ENCODE measurements around the gene BBS9. TPM values are rescaled to one million over a fixed set of nuclear protein-coding genes. Genes with fewer than 3 reads are reported as not detected.

The BBS9 gene
- total and polyA plus RNA-seq, 2 donors (not counting 1 experiment from before 2014, with no cell fraction given), result 8.4 to 45.2 TPM

DNA sequence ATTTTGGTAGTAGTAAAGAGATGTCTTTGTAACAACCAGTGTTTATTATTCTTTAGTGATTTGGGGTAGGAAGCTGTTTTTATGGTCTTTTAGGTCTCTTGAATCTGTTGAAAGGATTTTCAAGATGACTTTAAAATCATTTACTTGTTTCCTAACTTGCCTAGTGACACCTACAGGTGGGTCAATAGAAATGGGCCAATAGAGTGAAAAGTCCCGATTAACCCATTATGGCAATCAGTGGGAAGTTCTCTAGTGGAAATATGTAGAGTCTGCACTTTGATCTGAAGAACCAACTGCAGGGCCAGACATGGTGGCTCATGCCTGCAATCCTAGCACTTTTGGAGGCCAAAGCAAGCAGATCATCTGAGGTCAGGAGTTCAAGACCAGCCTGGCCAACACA lies 401.3 kb downstream of the BBS9 start:
- Histone ChIP-seq H3K9ac (ENCODE audit: low read length) (no peak overlapping the region), H2AFZ (ENCODE audit: insufficient read depth, low read depth, low read length, poor library complexity, severe bottlenecking) (no peak overlapping the region), H3K4me3 (ENCODE audit: control extremely low read depth in 1 of 5, extremely low read depth in 1 of 5, insufficient read depth in 1 of 5, low read depth in 2 of 5, low read length in 4 of 5) (no peak overlapping the region), H4K20me1 (ENCODE audit: control insufficient read depth, insufficient read depth, low read length, poor library complexity, severe bottlenecking) (no peaks in the 10 kb centered on the region), H3K9me3 (ENCODE audit: control extremely low read depth in 1 of 3, control insufficient read depth in 2 of 3, insufficient read depth in 1 of 3, low read length in 2 of 3) (no peaks in the 10 kb centered on the region), H3K4me2 (replicated peaks; ENCODE audit: low read depth, low read length, poor library complexity, severe bottlenecking) (no peak overlapping the region), H3K27me3 (replicated peaks in 1 of 4; ENCODE audit: control extremely low read depth in 1 of 4, control insufficient read depth in 3 of 4, insufficient read depth in 4 of 4, low read length in 3 of 4) (no peaks in the 10 kb centered on the region), H3K79me2 (ENCODE audit: control insufficient read depth, insufficient read depth, low read length) (no peaks in the 10 kb centered on the region), H3K27ac (ENCODE audit: low read length in 2 of 2) (no peak overlapping the region), H3K36me3 (replicated peaks in 1 of 2; ENCODE audit: control extremely low read depth in 1 of 2, control insufficient read depth in 1 of 2, extremely low read depth in 1 of 2, insufficient read depth in 2 of 2, low read length in 1 of 2) (peaks cover 0 to 5% of the 10 kb centered on the region in 2 experiments), H3K4me1 (ENCODE audit: control insufficient read depth in 2 of 2, insufficient read depth in 2 of 2, low read length in 2 of 2) (no peaks in the 10 kb centered on the region)
- H3K9me3 Mint-ChIP-seq (ENCODE audit: insufficient read depth), result no peaks in the 10 kb centered on the region
- ChIA-PET CTCF (no interaction called here), POLR2A (no interaction called here)
- WGBS (ENCODE audit: insufficient coverage), result 100% methylated on average over 1 of the region's 1 CpG
- DNase-seq (no peak), ATAC-seq (ENCODE audit: low read depth) (no peak)
- no peak overlapping the region for H3K4me3 Mint-ChIP-seq
- intact Hi-C loops (cut with micrococcal nuclease), result no loop called here
- TF ChIP-seq CTCF (IDR thresholded peaks at IDR 0.05), result no peak
- no peak for TF ChIP-seq EZH2 (IDR thresholded peaks at IDR 0.05; ENCODE audit: borderline replicate concordance, insufficient read depth, low read depth, low read length, poor library complexity, severe bottlenecking)
- no peaks in the 10 kb centered on the region for H3K4me1 Mint-ChIP-seq
- H3K27me3 Mint-ChIP-seq, result no peaks in the 10 kb centered on the region
- no peak overlapping the region for H3K27ac Mint-ChIP-seq

GRCh38 chr7:33531888-33532287 lies 402.5 kb downstream of the BBS9 start:
- Mint-ChIP-seq H3K4me1 (no peaks in the 10 kb centered on the region), H3K4me3 (no peak overlapping the region), H3K27ac (no peak overlapping the region), H3K27me3 (no peaks in the 10 kb centered on the region), H3K9me3 (ENCODE audit: insufficient read depth) (no peaks in the 10 kb centered on the region)
- no peak overlapping the region for H3K27ac ChIP-seq (ENCODE audit: low read length in 2 of 2)
- WGBS (ENCODE audit: insufficient coverage), result 96% methylated on average over 2 of the region's 4 CpGs
- intact Hi-C loops (cut with micrococcal nuclease), result no loop called here
- ChIA-PET POLR2A (no interaction called here), CTCF (no interaction called here)
- ATAC-seq (ENCODE audit: low read depth) (no peak), DNase-seq (no peak)
- TF ChIP-seq CTCF (IDR thresholded peaks at IDR 0.05), result no peak
- no peak for TF ChIP-seq EZH2 (IDR thresholded peaks at IDR 0.05; ENCODE audit: borderline replicate concordance, insufficient read depth, low read depth, low read length, poor library complexity, severe bottlenecking)
- no peaks in the 10 kb centered on the region for H3K27me3 ChIP-seq (replicated peaks in 1 of 4; ENCODE audit: control extremely low read depth in 1 of 4, control insufficient read depth in 3 of 4, insufficient read depth in 4 of 4, low read length in 3 of 4)
- peaks cover 0 to 9% of the 10 kb centered on the region in 2 experiments for H3K36me3 ChIP-seq (replicated peaks in 1 of 2; ENCODE audit: control extremely low read depth in 1 of 2, control insufficient read depth in 1 of 2, extremely low read depth in 1 of 2, insufficient read depth in 2 of 2, low read length in 1 of 2)
- H2AFZ ChIP-seq (ENCODE audit: insufficient read depth, low read depth, low read length, poor library complexity, severe bottlenecking), result no peak overlapping the region
- H3K9ac ChIP-seq (ENCODE audit: low read length), result no peak overlapping the region
- no peak overlapping the region for H3K4me2 ChIP-seq (replicated peaks; ENCODE audit: low read depth, low read length, poor library complexity, severe bottlenecking)
- H3K79me2 ChIP-seq (ENCODE audit: control insufficient read depth, insufficient read depth, low read length), result no peaks in the 10 kb centered on the region
- no peak overlapping the region for H3K4me3 ChIP-seq (ENCODE audit: control extremely low read depth in 1 of 5, extremely low read depth in 1 of 5, insufficient read depth in 1 of 5, low read depth in 2 of 5, low read length in 4 of 5)
- no peaks in the 10 kb centered on the region for H3K4me1 ChIP-seq (ENCODE audit: control insufficient read depth in 2 of 2, insufficient read depth in 2 of 2, low read length in 2 of 2)
- peaks cover 0 to 3% (median 0%) of the 10 kb centered on the region in 3 donors for H3K9me3 ChIP-seq (ENCODE audit: control extremely low read depth in 1 of 3, control insufficient read depth in 2 of 3, insufficient read depth in 1 of 3, low read length in 2 of 3)
- no peaks in the 10 kb centered on the region for H4K20me1 ChIP-seq (ENCODE audit: control insufficient read depth, insufficient read depth, low read length, poor library complexity, severe bottlenecking)

Measured in B cell (primary cell).